Mesenteric fat pad (tissue), 1 donor: ENCODE data around the gene HPF1. TPM values are rescaled to one million over a fixed set of nuclear protein-coding genes. Genes with fewer than 3 reads are reported as not detected.
"Not testable (repeated sequence)": the region's sequence is repeated elsewhere in the genome, so short reads cannot be mapped to it uniquely, and the experiment has no call there.

Experiments used
- DNase-seq: peaks from one replicate; pipeline ENCODE4 v3.0.0-alpha.2; 2020; ENCODE audit warnings: low spot score
- total RNA-seq: library from RNA; stranded (reverse); fragmentation: NEBNext Ultra II Directional; extraction: Animal tissue kit (Norgen Biotek cat#: 25700); gene quantifications from one replicate; pipeline ENCODE4 v1.2.1, GENCODE V29; 2021
- donor health status: DM: yes; HTN: yes; CAD: no.

Gene HPF1
- total RNA-seq, 1 donor from 2014 or later = 17.7 TPM

DNA sequence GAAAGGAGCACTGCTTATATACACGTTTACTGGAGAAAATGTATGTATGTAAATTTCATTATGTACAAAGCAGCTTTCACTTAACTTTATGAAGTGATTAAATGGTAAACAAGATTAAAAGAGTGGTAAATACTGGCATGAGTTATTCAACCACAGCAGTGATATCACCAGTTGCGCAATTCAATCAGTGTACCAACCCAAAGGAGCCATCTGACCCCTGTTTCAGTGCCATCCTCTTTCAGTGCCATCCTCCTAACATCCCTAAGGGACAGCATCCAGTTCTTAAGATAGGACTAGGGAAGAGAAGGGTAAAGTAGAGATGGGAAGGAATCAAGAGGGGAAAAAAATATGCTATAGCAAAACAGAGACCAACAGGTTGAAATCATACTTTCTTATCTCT lies 16.2 kb downstream of the HPF1 start:
- DNase-seq = no peak

DNA sequence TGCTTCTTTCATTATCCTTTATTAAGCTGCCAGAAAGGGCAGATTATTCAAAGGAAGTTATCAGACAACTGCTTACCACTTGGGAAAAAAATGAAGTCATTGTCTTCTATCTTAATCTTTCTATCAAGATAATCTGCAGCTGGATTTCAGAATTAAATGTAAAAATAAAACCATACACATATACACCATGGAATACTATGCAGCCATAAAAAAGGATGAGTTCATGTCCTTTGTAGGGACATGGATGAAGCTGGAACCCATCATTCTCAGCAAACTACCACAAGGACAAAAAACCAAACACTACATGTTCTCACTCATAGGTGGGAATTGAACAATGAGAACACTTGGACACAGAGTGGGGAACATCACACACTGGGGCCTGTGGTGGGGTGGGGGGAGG lies 19.1 kb downstream of the HPF1 start:
- DNase-seq = not testable (repeated sequence)

DNA sequence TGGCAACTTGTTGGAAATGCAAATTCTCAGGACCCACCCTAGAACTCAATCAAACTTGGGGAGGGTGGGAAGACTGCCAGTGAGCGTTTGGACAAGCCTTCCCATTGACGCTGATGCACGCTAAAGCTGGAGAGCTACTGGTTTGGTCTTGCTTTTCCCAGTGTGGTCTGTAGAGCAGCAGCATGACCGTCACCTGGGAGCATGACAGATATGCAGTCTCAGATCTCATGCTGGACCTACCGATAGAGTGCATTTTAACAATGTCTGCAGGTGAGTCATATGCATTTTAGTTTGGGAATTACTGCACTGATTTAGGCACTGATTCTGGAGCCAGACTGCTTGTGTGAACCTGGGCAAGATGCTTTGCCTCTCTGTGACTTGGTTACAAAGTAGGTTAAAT lies 27.2 kb downstream of the HPF1 start:
- no peak for DNase-seq

DNA sequence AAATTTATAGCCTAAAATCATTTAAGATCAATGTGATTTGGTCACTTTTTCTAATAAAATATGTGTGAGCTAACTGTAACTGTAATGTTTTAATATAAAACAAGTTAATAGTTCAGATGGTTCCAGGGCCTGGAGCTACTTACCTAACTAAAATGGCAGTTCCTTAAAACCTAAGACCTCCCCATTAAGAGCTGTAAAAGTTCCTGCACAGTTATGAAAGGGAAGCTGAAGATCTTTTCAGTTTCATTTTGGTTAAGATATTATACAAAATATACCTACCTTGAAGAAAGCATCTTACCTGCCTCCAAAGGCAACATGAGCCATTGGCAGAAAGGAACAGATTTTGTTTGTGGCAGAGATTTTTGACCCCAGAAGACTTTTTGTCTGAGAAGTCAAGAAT lies 30.1 kb downstream of the HPF1 start:
- no peak for DNase-seq

DNA sequence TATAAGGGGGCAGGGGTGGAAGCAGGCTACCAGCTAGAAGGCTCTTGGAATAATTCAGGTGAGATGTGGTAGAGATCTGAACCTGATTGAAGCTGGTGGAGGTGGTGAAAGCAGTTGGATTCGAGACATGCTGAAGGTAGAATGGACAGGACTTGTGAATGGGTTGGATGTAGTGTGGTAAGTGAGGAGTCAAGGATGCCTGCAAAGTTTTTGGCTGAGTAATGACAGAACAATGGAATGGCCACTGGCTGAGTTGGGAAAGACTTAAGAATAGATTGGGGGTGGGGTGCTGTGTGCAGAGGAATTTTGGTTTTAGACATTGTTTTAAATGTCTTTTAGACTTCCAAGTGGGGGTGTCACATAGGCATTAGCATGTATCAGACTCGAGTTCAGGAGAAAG lies 33.5 kb downstream of the HPF1 start:
- no peak for DNase-seq

DNA sequence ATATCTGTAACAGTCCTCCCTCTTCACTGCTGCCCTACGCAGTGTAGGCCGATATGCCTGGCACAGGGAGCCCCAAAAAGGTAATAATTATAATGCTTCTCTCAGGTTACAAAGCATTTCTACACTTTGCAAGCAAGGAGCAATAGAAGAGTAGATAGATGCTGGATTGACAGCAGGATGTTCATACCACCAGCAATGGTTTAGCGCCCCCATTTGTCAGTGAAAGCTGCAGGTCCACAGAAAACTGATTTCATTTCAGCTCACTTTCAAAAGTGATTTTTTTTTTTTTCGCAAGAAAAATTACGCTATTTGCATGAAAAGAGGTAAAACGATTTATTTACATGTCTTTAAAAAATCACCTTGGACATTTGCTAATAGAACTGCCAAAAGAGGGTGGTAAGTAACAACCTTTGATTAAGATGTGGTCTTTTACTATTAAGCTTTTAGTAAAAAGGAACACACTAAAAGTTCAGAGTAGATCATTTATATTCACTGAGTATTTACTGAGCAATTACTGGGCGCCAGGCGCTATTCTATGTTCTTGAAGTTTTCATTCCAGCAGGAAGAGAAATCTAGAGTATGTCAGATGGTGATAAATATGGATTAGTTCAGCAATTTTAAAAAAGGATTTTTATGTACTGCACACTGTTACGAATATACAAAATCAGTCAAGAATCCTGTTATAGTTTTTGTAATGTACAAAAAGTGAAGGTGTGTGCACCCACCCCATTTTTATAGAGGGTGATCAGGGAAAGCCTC lies 34.4 kb downstream of the HPF1 start:
- no peak for DNase-seq

DNA sequence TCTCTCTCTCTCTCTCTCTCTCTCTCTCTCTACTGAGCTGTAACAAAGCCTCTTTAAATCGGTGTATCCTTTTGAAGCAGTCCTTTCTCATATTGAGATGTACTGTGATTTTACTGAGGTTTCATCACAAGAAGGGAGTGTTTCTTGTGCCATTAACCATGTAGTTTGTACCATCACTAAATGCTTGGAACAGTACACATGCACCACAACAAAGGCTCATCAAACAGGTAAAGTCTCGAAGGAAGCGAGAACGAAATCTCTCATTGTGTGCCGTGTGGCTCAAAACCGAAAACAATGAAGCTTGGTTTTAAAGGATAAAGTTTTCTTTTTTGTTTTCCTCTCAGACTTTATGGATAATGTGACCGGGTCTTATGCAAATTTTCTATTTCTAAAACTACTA lies 37.2 kb downstream of the HPF1 start:
- DNase-seq = no peak

DNA sequence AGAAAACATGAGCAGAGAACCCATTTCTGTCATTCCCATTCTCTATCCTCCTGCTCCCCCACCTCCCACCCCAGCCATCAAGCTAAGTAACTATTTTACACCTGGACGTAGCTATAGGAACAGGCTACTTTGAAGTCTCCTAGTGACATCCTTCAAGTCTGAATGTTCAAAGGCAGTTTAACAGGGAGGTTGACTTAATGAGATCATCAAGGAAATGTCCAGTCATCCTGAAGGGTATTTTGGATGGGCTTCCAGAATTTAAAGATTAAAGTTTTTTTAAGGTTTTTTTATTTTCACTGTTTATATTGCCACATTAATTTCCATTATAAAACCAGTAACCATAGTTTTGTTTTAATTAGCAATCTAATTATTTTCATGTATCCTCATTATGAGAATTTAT lies 41.1 kb downstream of the HPF1 start:
- DNase-seq = no peak

DNA sequence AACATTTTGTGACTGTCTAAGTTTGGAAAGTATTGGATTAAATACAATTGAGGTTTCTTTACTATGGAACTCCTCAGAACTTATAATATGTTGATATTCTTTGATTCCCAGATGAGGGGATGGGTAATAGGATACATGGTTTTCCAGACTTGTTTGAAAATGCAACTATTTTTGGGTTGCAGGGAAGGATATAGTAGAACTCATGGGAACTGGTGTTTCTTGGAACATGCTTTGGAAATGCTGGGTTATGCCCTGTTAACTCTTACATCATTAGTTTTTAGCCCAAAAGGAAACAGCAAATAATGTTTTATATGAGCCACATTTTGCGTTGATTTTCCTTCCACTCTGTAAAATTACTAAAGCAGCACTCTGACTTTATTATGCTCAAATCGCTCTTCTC lies 41.9 kb downstream of the HPF1 start:
- DNase-seq = no peak

DNA sequence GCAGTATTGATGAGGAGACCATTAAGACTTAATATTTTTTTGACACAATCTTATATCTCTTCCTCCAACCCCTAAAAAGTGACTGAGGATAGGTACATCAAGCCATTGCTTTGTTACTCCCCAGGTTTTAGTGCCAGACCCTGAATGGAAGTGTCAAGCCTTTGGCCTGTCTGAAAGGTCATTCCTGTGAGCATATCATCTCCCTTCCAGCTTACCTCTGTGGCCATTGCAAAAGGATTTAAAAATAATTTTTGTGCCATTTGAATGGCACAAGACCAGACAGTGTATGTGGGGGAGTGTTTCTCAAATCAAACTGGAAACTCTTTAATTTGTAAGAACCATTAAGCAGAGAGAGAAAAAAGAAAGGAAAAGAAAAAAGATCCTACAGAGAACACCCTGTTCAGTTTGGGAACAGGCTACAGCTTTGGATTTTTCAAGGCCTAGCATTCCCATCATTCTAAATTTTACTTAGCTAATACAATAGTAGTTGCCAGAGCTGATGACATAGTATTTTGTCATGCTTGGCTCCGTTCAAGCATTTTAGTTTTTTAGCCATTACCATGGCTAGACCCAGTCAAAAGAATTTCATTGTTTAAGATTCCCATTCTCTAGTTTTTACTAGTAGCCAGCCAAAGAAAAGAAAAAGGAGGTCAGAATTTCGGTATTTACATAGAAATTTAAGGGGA lies 49.6 kb downstream of the HPF1 start:
- no peak for DNase-seq

DNA sequence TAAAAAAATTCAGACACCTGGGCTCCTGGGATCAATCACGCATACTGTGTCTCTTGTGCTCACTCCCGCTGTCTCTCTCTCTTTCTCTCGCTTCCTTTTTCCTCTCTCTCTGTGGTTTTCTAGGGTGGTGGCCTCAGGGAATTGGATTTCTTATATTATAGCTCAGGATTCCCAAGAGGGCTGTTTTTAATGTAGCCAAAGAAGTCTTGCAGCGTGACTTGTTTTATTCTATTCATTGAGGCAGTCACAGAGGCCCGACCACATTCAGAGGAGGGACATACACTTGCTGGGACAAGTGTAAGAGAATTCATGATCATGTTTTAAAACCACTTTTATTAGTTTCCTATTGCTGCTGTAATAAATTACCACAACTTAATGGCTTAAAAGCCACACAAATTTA lies 59.4 kb downstream of the HPF1 start:
- DNase-seq = no peak

DNA sequence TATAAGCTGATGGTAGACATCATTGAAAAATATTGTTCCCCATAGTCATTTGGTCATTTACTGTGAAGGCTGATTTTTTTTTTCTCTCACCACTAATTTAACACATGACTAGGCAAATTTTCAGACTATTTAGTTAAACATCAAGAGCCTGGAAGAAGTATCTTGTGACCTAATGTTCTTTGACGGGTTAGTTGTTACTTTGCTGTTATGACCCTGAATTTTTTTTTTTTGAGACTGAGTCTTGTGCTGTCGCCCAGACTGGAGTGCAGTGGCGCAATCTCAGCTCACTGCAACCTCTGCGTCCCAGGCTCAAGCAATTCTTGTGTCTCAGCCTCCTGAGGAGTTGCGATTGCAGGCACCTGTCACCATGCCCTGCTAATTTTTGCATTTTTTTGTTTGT lies 67.0 kb downstream of the HPF1 start:
- no peak for DNase-seq

DNA sequence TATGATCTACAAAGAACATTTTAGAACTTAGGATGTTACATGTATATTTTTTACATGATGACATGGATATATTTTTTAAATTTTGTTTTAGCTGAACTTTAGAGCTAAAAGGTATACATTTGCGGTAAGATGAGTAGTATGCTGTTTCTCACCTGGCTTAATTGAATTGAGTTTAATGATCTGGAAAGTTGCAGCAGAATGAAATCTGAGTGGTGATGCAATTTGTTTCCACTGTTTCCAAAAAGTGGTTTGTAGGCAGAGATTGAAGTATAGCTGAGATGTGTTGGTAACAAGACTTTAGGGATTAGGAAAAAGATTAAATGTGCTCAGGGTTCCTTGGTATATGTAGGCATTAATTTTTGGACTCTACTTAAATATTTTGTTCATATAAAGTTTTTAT lies 68.1 kb downstream of the HPF1 start:
- DNase-seq = no peak

DNA sequence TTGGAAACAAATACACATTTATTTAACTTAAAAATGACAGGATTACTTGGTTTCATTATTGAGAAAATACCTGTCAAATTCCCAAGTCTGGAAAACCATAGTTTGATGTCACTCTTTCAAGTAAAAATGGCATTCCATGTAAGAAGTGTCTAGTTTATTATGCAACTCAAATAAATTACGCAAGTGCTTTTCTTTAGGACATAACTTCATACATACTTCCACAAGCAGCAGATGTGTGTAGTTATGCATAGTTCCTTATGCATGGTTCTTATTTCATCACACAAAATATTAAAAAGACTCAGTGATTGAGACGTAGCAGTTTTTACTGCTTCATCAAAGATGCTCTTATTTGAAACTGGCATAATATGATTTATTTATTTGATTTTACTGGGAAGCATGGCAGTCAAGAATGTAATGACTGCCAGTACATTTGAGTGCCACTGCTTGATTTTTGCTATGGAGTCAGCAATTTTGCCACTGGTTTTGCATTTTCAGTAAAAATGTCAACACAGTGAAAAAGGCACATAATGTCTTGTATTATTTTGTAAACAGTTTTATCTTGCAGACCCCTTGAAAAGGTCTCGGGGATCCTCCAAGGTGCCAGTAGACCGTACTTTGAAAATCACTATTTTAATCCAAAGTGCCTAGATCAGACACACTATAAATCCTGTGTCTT lies 75.2 kb downstream of the HPF1 start:
- DNase-seq = no peak

Other genes starting within 250 kb of the HPF1 start
- 9.1 TPM for gene NEK1, start 145.4 kb downstream of the HPF1 start, total RNA-seq
- 28.7 TPM for gene CLCN3, start 137.4 kb downstream of the HPF1 start, total RNA-seq